Measurements from ENCODE around the gene ACBD4.

The ACBD4 gene

DNA sequence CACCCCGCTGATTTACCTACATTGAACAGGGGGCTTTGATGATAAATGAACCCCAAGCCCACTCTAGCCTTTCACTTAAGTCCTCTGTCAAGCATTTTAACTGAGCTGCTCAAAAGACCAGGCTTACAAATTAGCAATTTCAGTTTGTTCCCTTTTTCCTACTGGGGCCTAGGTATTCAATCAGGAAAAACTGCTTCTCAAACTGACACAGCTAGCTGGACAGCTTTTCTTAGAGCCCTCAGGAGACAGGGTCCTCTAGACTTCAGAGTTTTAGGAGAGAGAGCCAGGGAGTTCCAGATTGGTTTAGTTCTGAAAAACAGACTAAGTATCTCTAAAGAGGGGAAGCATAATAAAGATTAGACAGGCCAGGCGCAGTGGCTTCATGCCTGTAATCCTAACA lies 20.0 kb downstream of the ACBD4 start:
- no peak for DNase-seq (ENCODE audit: low read depth in 2 of 2)

DNA sequence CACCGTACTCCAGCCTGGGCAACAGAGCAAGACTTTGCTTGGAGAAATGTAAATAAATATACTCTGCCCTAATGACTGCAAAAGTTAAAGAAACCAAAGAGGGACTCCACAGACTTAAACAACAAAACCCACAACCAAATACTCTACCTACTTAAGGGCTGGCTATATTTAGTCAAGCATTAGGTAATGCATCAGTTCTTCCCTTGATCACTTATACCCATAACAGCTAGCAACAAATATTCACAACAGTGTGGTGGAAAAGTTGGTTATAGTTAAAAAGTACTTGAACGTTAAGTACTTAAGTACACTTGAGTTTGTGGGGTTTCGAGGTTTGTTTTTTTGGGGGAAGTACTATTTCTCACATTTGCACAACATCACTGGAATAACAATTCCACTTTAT lies 20.8 kb downstream of the ACBD4 start:
- DNase-seq (ENCODE audit: low read depth in 2 of 2), result no peak

DNA sequence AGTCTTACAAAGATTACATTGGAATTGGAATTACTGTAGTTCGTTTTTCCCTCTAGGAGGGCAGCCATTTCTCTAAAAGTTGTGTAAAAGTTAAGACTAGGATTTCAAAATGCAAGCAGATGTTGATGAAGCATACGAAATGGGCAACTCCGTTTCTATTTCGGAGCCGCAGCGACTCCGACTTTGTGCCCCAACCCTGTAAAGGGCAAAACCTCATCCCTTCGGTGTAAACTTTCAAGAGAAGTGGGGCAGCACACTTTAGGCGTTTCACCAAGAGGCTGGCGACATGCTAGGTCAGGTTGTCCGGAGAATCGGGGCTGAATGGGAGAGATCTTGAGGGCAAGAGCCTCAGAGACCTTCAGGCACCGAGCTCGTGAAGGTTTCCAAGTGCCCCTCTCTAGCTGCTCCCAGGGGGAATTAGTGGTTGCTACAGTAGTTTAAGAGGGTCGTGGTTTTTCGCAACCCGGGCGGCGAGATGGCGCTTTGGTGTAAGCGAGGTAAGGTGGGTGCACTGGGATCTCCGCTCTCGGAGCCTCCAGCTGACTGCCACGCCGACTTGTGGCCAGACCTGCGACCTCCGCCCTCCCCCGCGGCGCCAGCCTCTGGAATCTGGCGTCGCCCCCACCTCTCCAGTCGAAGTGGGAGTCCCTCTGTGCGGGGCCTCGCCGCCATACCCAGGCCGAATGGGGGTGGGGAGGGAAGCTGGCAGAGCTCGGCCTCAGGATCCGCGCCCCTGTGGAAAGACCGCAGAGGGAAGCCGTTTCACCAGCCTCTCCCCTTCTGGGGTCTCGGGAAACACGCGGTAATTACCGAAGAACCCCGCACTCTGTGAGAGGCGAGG lies 25.2 kb downstream of the ACBD4 start:
- DNase-seq (ENCODE audit: low read depth in 2 of 2), result peak; percentile 47 to 49

DNA sequence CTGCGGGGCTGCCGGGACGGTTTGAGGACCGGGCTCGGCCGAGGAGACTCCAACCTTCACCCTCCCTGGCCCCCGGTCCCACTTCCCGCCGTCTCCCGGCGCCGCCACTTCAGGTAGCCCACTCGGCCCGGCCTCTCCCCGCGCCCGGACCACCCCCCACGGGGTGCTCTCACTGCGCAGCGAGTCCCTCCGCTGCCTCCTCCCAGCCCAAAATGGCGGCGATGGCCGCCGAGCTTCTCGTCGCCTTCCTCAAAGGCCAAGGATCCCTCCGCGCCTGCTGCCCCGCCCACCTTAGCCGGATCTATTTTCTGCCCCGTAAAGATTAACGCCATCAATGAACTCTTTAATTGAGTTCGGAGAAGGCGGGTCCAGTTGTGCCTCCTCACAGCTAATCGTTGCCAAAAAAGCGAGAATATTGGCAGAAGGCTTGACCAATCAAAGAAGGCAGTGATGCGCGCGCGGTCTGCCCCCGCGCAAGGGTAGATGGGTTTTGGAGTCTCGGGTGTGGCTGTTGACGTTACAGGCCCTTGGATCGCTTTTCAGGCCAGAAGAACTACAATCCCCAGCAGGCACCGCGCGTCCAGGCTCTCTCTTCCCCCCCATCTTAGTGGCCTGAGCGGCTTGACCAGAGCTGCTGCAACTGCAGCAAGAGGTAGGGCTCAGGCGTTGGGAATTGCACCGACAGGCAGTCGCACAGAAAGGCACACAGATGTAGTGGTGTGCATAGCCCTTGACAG lies 26.0 kb downstream of the ACBD4 start, which contains the start of gene HEXIM2:
TSS of gene HEXIM2 (plus strand) at position 588 of the 737 bp plus-strand sequence. CDS start 919 bp downstream, outside the sequence.
- peak; percentile 93 to 98 for DNase-seq (ENCODE audit: low read depth in 2 of 2)

DNA sequence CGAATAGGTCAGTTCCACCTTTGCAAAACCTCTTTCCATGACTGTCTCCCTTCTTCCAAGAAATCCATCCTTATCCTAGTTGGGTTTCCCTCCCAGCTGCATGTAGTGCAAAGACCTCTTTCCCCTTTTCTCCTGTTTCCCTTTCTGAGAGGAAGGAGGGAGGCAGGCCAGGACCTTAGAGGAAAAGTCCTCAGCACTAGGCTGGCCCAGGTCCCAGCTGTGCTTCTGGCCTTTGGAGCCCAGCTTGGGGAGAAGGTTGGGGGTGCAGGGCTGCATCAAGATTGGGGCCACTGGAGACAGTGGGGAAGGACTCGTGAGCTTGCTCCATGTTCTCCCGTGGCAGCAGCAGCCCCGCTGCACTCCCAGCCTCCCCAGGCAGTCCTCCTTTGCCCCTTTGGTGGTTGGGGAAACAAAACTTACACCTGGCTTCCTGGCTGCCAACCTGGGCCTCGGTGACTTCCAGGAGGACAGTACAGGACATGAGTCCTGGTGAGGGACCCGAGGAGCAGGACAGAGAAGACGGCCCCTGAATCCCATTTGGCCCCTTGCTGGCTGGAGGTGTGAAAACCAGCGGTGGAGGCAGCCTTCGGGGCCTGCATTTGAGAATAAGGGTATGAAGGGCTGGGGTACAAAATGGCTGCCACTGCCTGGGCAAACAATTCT lies 26.7 kb downstream of the ACBD4 start:
- DNase-seq (ENCODE audit: low read depth in 2 of 2), result no peak

DNA sequence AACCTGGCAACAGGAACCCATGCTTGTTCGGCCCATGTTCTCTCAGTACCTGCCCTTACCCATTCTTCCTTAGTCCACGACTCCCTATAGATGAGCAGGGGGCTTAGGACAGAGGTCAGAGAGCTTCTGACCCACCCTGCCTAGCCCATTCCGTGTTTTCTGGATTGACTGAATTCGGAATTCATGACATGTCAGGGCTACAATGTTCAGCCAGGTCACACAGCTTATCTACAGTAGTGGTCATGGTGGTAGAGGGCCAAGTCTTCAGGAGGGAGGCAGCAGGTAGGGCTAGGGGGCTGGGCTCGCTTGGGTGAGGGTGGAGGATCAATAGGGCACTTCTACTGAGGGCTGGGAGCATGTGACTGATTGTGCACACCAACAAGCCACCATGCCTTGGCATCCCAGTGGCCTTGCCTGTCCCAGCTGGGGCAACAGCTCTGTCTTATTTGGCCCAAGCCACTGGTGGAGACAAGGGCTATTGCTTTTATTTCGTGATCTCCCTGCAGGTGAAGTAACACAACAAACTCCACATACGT lies 29.3 kb downstream of the ACBD4 start:
- no peak for DNase-seq (ENCODE audit: low read depth in 2 of 2)

DNA sequence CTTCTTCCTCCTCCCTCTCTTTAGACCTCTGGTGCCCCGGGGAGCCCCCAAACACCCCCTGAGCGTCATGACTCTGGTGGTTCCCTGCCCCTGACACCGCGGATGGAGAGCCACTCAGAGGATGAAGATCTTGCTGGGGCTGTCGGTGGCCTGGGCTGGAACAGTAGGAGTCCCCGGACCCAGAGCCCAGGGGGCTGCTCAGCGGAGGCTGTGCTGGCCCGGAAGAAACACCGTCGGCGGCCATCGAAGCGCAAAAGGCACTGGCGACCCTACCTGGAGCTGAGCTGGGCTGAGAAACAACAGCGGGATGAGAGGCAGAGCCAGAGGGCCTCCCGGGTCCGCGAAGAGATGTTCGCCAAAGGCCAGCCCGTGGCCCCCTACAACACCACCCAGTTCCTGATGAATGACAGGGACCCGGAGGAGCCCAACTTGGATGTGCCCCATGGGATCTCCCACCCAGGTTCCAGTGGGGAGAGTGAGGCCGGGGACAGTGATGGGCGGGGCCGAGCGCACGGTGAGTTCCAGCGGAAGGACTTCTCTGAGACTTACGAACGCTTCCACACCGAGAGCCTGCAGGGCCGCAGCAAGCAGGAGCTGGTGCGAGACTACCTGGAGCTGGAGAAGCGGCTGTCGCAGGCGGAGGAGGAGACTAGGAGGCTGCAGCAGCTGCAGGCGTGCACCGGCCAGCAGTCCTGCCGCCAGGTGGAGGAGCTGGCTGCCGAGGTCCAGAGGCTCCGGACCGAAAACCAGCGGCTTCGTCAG lies 33.7 kb downstream of the ACBD4 start:
- no peak for DNase-seq (ENCODE audit: low read depth in 2 of 2)

DNA sequence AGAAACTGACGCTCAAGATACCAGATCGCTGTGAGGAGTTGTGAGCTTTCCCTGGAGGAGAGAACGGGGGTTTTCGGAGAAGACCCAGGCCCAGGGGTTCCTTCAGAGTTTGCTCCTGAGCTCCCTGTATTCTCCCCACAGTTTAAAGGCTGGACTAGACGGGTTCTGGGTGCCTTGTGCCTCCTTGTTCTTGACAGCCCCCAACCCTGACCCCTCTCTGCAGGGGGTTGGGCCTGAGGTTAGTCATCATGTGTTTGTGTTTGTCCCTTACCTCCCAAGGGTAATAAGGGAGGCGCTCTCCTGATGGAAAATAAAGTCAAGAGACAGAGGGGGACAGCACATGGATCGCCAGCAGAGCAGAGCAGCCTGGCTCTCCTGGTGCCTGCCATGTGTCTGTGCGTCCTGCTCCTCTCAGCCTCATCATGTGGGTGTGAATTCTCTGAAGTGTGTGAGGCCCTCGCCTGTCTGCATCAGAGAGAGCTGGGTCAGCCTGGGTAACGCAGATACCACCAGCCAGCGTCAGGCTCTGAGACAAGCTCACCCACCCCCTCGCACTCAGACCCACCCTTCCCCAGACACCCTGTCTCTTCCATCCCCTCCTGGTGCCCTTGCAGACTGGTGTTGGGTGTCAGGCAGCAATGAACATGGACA lies 34.9 kb downstream of the ACBD4 start:
- no peak for DNase-seq (ENCODE audit: low read depth in 2 of 2)

DNA sequence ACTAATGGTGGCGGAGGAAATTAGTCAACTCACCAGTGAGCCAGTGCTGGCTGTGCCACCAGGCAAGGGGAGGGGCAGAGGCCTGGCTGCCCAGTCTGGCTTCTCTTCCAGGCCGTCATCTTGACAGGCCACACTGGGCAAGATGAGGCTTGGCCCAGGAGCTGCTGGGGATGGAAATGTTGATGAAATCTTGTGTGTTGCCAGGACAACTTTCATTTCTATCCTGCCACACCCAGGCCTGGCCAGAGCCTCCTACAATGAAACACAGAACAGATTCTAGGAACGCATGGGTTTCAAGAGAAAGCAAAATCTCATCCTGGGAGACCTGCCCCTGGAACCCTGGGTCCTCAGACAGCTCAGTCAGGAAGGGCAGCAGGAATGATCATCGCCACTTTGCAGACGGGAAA lies 35.4 kb downstream of the ACBD4 start:
- no peak for DNase-seq (ENCODE audit: low read depth in 2 of 2)

DNA sequence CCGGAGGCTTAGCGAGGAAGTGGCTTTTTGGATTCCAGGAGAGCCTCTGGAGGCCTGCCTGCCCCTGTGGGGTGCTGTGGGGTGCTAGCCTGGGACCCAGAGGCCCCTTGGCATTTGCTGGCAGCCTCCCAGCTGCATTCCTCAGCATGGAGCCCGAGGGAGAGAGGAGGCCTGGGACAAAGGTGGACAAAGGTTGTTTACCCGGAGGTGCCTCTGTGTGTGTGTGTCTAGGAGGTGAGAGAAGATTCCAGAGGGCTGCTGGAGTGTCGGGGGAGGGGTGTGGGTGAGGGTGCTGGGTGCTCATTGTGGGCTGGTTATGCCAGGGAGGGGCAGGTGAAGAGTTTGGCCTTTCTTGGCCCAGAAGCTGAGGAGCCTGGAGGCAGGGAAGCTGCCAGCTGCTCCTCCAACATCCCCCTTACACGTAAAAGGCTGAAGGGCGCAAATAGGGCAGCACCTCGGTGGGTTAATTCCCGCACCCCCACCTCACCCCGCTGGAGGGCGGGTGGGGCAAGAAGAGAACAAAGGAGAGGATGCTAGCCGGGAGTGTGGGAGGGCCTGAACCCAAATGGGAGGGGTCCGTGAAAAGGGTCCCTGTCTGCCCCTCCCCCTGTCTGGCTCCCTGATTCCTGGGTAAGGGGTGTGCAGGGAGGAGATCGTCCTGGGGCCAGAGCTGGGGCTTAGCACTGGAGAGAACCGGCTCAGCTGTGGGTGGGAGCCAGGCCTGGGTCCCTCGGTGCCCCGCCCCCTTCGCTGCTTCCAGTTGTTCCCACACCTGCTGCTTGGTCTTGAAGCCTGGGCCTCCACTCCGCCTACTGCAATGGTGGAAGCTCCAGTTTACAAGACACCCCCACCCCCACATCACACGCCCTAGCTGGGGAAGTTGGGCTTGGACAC lies 36.1 kb downstream of the ACBD4 start:
- no peak for DNase-seq (ENCODE audit: low read depth in 2 of 2)

DNA sequence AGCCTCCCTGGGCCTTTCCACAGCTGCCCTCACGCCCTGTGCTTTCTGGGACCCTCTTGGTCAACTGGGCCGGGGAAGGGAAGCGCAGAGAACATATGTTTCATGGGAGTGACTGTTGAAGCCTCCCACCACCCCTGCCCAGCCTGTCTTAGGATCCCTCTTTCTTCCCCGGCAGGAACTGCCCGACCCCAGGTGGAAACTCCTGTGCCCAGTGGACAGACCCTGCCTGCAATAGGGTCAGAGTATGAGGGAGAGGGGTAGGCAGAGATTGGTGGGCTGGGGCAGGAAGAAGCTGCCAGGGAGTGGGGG lies 36.7 kb downstream of the ACBD4 start:
- no peak for DNase-seq (ENCODE audit: low read depth in 2 of 2)

DNA sequence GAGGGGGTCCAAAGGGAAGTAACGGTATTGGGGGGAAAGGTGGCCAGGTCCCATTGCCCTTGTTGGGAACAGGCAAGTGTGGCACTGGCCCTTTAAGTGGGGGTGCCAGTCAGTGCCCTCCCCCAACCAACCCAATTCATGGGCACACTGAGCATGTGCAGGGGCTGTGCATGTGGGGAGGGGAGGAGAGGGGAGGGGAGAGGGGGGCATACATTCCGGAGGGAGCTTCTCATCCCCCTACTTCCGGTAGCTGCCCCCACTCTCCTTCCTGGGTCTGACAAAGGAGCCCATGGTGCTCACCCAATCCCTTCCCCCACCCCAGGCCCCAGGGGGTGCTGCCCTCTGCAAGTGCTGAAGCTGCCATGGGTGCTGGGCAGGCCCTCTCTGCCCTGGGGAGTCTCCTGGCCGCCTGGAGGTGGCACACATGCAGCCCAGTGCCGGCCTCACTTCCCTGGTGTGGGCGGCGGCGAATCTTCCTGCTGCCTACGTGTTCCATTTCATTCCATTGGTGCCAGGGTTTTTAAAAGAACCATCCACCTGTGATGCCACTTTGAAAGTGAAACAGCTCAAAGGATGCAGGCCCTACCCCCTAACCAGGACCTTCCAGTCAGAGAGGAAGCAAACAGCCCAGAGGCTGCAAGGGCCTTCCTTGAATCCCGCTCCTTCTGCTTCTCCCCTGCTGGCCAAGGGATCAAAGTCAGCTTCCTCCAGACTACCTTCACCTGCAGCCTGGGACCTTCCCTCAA lies 37.2 kb downstream of the ACBD4 start:
- DNase-seq (ENCODE audit: low read depth in 2 of 2), result peak; percentile 30 to 33

DNA sequence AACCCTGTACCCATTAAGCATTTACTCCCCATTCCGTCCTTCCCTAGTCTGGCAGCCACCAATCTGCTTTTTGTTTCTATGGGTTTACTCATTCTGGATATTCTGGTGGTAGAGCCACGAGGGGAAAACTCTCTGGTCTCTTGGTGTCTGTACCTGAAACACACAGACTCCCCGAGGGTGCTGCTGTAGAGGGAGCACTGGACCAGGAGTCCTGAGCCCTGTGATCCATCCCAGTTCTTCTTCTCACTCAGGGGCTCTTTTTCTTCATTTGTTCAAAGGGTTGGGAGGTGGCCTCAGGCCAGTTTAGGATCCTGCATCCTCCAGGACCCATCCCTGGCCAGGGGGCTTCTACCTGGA lies 40.2 kb downstream of the ACBD4 start:
- no peak for DNase-seq (ENCODE audit: low read depth in 2 of 2)

DNA sequence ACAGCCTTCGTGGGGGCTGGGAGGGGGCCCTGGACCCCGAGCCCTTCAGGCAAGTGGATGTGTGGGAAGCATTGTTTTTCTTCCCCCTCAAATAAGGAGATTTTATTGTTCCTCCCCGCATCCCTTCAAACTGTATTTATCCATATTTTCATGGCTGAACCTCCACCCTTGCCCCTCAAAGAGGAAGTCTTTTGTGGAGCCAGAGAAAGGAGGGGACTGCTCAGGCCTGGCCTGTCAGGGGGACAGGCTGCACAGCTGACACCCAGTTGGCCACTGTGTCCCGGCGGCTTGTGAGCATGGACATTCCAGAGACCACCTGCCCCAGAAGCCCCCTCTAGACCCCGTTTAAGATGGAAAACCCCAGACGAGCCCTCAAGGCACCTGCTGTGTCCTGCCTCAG lies 42.1 kb downstream of the ACBD4 start:
- DNase-seq (ENCODE audit: low read depth in 2 of 2), result no peak

DNA sequence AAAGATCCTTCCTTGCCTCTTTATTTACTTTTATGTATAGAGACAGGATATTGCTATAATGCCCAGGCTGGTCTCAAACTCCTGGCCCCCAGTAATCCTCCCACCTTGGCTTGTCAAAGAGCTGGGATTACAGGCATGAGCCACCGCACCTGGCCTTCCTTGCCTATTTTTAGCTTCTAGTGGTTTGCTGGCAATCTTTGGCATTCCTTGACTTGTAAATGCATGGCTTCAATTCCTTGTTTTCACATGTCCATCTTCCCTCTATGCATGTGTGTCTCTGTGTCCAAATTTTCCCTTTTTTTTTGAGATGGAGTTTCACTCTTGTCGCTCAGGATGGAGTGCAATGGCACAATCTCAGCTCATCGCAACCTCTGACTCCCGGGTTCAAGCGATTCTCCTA lies 48.7 kb downstream of the ACBD4 start:
- DNase-seq (ENCODE audit: low read depth in 2 of 2), result no peak

DNA sequence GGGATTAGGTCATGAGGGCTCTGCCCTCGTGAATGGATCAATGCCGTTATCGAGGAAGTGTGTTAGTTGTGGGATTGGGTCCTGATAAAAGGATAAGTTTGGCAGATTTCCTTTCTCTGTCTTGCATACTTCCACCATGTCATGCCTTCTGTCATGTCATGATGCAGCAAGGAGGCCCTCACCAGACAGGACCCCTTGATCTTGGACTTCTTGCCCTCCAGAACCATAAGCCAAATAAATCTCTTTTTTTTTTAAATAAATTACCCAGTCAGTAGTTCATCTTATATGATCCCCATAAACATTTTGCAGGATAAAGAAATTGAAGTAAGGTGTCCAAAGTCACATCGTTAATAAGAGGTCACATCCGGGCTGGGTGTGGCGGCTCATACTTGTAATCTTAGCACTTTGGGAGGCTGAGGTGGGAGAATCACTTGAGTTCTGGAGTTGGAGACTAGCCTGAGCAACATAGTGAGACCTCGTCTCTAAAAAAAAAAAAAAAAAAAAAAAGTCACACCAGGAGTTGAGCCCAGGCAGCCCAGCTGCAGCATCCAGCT lies 51.4 kb downstream of the ACBD4 start:
- DNase-seq (ENCODE audit: low read depth in 2 of 2), result no peak

DNA sequence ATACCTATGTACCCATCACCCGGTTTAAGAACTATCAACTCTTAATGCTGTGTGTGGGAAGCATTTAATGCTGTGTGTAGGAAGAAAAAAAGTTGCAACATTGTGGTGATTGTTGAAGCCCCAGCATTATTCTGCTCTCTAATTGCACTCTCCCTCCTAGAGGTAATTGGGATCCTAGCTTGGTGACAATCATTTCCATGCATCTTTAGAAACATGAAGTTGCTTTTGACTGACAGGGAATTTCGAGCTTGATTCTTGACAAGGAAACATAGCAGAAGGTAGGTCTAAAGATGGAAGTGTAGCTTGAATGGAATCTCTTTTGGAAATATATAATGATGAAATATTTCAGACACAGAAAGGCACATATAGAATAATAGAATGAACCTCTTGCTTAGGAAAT lies 53.5 kb downstream of the ACBD4 start:
- DNase-seq (ENCODE audit: low read depth in 2 of 2), result no peak

DNA sequence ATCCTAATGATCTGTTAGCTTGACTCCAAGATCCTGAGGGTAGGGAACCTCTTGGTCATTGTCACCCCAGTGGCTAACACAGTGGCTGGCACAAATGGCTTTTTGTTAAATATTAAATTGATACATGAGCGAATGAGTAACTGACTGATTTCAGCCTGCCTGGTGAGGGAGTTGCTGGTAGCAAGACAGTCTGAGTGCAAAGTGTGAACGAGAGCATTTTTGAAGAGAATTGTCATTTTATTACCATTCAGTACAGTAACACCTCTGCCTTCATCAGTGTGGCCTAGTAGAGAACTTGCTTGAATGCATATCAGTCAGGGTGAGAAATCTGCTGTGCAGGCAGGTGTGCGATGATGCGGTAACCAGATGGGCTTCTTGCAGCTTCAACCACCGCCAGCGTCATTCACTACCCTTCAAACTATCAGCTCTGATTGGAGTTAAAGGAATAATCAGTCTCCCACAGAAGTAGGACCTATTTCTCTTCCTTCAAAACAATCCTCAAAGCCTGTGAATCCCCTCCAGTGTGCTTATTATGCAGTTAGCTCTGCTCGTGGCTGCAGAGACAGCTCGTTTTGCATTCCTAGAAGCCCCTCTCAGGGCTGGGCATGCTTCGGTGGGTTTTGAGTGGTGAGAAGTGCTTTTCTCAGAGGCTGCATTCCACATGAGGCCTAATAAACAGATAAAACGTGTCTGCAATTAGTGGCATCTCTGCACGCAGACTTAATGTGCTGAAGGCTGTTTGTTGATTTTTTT lies 55.2 kb downstream of the ACBD4 start:
- no peak for DNase-seq (ENCODE audit: low read depth in 2 of 2)
